Left ventricle myocardium inferior (tissue), 1 donor: ENCODE data around the gene KCNJ12. TPM values are rescaled to one million over a fixed set of nuclear protein-coding genes. Genes with fewer than 3 reads are reported as not detected.

Experiments used
- DNase-seq: peaks from one replicate; pipeline ENCODE4 v3.0.0-alpha.2; 2020
- H3K27ac ChIP-seq: fragments of 200-600 bp; replicated peaks from 2 replicates; pipeline ENCODE4 v1.8.0; 2021
- H3K27me3 ChIP-seq: fragments of 200-600 bp; 2 replicates; pipeline ENCODE4 v1.8.0; 2021; ENCODE audit warnings: low read depth
- H3K36me3 ChIP-seq: fragments of 200-600 bp; 2 replicates; pipeline ENCODE4 v1.8.0; 2021
- H3K4me1 ChIP-seq: fragments of 200-600 bp; 2 replicates; pipeline ENCODE4 v1.8.0; 2021
- H3K4me3 ChIP-seq: fragments of 200-600 bp; 2 replicates; pipeline ENCODE4 v1.8.0; 2021; ENCODE audit warnings: mild to moderate bottlenecking, moderate library complexity
- H3K9me3 ChIP-seq: fragments of 200-600 bp; replicated peaks from 2 replicates; pipeline ENCODE4 v1.8.0; 2021
- CTCF ChIP-seq: fragments of 200-600 bp; IDR thresholded peaks from 2 replicates; pipeline ENCODE4 v1.8.0; 2021; ENCODE audit warnings: antibody characterized with exemption, mild to moderate bottlenecking, borderline replicate concordance
- intact Hi-C: fragments of 100-400 bp; cut with micrococcal nuclease; formaldehyde crosslinking; loops from one replicate; pipeline ENCODE4 v1.11.0; 2022
- total RNA-seq: library from RNA; stranded (reverse); fragmentation: NEBNext Ultra II Directional; extraction: Animal tissue kit (Norgen Biotek cat#: 25700); gene quantifications from one replicate; pipeline ENCODE4 v1.2.1, GENCODE V29; 2021
- donor health status: DM: no; HTN: yes; CAD: no; lungs with severe emphysema.

Gene KCNJ12
- total RNA-seq, 1 donor from 2014 or later, result 12.3 TPM

GRCh38 chr17:21387616-21388015 lies 11.5 kb downstream of the KCNJ12 start:
- Histone ChIP-seq H3K36me3 (no peaks in the 10 kb centered on the region), H3K27me3 (no peaks in the 10 kb centered on the region), H3K4me3 (peak overlapping the region; percentile 10), H3K9me3 (no peaks in the 10 kb centered on the region), H3K4me1 (peaks cover 28% of the 10 kb centered on the region), H3K27ac (peak overlapping the region; percentile 73)
- TF ChIP-seq CTCF, result no peak
- intact Hi-C loops, result no loop called here
- no peak for DNase-seq

- H3K4me3 ChIP-seq, result peak overlapping the region; percentile 10
- no peak for TF ChIP-seq CTCF
- H3K4me1 ChIP-seq, result peaks cover 23% of the 10 kb centered on the region
- H3K36me3 ChIP-seq, result no peaks in the 10 kb centered on the region
- peak; percentile 67 for DNase-seq
- H3K9me3 ChIP-seq, result no peaks in the 10 kb centered on the region
- intact Hi-C loops, result no loop called here
- H3K27me3 ChIP-seq, result no peaks in the 10 kb centered on the region
- peak overlapping the region; percentile 73 for H3K27ac ChIP-seq
These were observed 11.9 kb downstream of the KCNJ12 start for GRCh38 chr17:21388066-21388465.

- H3K9me3 ChIP-seq, result no peaks in the 10 kb centered on the region
- intact Hi-C loops, result no loop called here
- no peaks in the 10 kb centered on the region for H3K27me3 ChIP-seq
- H3K27ac ChIP-seq, result peak overlapping the region; percentile 73
- peaks cover 20% of the 10 kb centered on the region for H3K4me1 ChIP-seq
- DNase-seq, result no peak
- TF ChIP-seq CTCF, result no peak
- no peaks in the 10 kb centered on the region for H3K36me3 ChIP-seq
- no peak overlapping the region for H3K4me3 ChIP-seq
These were observed 12.8 kb downstream of the KCNJ12 start for GRCh38 chr17:21388944-21389343.

- Histone ChIP-seq H3K27ac (no peak overlapping the region), H3K36me3 (no peaks in the 10 kb centered on the region), H3K4me1 (peaks cover 20% of the 10 kb centered on the region), H3K27me3 (no peaks in the 10 kb centered on the region), H3K9me3 (no peaks in the 10 kb centered on the region), H3K4me3 (no peak overlapping the region)
- intact Hi-C loops, result no loop called here
- no peak for TF ChIP-seq CTCF
- no peak for DNase-seq
These were observed 13.2 kb downstream of the KCNJ12 start for GRCh38 chr17:21389394-21389793.

- Histone ChIP-seq H3K36me3 (no peaks in the 10 kb centered on the region), H3K4me3 (no peak overlapping the region), H3K4me1 (peaks cover 20% of the 10 kb centered on the region), H3K9me3 (no peaks in the 10 kb centered on the region), H3K27me3 (no peaks in the 10 kb centered on the region), H3K27ac (no peak overlapping the region)
- TF ChIP-seq CTCF, result no peak
- intact Hi-C loops, result no loop called here
- no peak for DNase-seq
These were observed 14.1 kb downstream of the KCNJ12 start for GRCh38 chr17:21390294-21390693.

- TF ChIP-seq CTCF, result no peak
- H3K27me3 ChIP-seq, result no peaks in the 10 kb centered on the region
- DNase-seq, result no peak
These were observed 16.1 kb downstream of the KCNJ12 start for GRCh38 chr17:21392266-21392665.

More at GRCh38 chr17:21392266-21392665, 16.1 kb downstream of the KCNJ12 start:
- Histone ChIP-seq H3K4me3 (no peak overlapping the region), H3K36me3 (no peaks in the 10 kb centered on the region), H3K9me3 (no peaks in the 10 kb centered on the region), H3K4me1 (peaks cover 25% of the 10 kb centered on the region), H3K27ac (no peak overlapping the region)
- intact Hi-C loops, result no loop called here
